SKM-1 (cell line): Measurements from ENCODE around the gene PTGES.

ENCODE experiments used
- DNase-seq: peaks from one replicate; lab custom pipeline; 2025; ENCODE audit not compliant: unreplicated experiment; lab: John Stamatoyannopoulos, UW

Gene PTGES

DNA sequence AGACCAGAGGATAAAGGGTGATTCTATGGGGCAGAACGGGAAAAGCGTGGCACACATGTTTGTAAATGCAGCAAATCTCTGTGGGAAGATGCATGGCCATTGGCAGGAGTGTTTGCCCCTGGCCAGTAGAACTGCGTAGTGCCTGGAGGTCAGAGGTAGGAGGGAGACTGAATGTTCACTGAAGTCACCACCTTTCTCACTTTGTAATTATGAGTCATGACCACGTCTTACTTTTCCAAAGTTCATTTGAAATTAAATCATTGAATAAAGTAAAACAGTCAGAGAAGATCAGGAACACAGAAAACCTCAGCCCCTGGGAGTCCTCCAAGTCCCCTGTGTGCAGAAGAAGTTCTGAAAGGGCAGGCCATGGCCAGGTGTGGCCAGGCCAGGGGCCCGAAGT, 4.6 kb downstream of the PTGES start:
- DNase-seq: no peak

DNA sequence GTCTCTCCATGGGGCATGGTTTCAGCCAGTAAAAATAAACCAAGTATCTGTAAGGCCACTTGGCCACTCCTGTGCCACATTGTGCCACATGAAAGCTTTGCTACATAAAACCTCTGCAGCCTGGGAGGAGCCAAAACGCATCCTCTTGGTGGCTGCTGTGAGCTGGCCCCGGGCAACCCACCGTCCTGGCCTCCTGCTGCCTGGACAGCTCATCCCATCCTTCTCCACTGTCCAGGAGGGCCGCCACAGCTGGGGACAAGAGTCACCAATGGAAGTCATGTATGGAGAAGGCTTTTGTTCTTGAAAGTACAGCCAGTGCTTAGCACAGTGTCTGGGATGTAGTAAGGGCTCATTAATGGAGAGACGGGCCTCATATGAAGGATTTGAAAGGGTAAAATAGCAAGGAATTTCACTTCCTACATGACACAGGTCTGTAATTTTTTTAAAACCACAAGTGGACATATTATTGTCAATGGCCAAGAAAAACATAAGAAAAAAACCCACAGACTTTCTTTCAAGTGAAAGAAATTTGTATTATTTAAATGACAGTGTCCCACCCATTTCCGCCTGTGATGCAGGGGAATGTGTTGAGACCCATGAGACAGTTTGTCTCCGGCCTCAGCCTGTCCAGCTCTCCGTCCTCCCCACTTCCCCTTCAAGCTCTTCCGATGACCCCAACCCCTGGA, 6.6 kb downstream of the PTGES start:
- DNase-seq: no peak

DNA sequence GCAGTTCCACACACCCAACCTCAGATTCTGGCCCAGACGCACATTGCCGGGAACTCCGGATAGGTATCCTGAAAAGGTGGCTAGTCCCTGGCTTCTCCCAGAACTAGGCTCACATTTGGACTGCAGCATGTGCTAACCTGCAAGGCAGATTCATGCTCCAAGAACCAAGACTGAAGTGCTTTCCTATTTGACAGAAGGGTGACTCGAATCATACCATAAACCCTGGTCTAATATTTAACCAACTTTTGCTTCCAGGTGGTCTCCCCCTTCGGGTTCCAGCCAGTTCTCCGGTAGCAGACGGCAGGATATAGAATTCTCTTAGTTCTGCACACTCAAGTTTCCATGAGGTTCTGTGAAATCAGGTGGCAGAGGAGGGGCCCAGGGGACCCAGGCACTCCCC, 7.6 kb downstream of the PTGES start:
- no peak for DNase-seq

DNA sequence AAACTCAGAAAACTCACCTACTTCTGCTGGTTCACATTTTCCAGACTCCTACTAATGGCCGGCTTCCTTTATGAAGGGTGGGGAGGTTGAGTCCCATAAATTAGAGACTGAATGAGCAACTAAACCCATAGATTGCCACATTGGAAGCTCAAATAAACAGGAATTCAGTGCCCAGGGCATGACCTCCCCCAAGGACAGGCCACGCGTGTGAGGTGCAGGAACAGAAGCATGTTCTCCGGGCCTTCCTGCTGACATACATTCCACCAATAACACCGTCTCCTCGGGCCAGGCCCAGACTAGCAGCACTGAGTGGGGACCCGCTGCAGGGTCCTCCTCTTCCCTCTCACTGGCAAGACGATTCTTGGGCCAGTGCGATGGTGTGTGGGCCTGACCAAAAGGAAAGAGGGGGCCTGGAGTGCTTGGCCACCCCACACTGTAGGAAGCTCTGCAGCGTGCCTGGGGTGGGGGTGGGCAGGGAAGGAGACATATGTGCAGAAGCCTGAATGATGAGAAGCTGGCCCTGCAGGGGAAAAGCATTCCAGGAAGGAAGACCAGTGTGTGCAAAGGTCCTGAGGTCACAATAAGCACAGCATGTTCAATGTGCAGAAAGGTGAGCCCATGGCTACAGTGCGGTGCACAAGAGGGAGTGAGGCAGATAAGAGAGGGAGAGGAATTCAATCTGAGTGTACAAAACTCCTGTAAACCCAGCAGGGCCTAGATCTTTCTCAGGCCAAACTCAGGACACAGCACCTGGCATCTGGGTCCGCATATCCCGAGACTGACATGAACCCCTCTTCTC, 12.0 kb downstream of the PTGES start:
- no peak for DNase-seq

DNA sequence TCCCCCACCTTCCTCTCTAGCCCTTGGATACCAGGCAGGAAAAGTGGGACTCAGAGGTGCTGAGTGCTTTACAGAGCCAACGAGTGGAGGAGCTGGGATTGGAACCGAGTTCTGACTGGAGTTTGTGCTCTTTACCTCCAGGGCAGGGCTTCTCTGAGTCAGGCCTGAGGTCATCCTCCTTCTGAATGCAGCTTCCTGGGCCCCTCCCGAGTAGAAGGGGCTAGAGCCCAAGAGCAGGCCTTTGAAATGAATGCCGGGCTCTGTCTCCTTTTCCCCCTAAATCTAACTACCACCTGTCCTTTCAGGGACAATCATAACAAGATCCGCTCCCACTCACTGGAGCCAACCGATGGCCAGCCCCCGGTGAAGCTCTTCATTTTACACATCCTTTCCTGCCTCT, 12.7 kb downstream of the PTGES start:
- no peak for DNase-seq

DNA sequence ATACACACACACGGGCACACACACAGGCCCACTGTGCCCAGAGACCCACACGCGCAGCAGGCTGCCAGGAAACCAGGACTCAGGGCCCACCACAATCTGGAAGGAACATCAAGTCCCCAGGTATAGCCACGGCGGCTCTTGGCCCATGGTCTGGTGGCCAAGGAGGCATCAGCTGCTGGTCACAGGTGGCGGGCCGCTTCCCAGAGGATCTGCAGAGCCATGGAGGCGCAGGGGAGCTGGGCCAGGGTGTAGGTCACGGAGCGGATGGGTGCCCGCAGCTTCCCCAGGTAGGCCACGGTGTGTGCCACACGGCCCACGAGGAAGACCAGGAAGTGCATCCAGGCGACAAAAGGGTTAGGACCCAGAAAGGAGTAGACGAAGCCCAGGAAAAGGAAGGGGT, 13.4 kb downstream of the PTGES start:
- no peak for DNase-seq

DNA sequence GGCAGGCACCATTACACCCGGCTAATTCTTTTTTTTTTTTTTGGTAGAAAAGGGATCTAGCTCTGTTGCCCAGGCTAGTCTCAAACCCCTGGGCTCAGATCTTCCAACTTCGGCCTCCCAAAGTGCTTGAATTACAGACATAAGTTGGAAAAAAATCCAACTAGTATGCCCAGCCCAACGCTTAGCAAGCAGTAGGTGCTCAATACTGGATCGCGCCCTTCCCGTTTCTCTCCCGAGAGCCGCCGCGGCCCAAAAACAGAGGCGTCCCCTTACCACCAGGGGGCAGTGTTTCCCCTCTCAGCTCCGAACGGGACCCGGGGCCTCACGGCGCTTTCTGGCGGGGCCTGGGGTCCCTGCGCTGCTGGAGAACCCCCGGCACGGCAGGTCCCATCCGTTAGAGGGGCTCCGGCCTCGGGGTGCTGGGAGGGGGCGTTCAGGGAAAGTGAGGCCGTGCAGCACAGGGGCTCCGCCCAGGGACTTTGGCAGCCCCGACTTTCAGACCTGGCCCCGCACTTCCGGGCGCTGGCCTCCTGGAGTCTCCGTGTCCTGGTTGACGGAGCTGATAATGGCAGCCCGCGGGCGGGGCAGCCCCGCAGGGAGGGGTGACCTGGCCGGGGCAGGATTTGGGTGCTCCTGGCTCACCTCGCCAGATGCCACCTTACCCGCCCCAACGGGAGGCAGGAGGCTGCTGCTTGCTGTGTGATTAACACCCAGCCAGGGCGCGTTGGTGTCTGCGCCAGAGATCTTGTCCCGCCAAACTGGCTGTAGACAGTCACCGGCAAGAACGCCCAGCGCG, 15.2 kb downstream of the PTGES start:
- peak; percentile 74 for DNase-seq

DNA sequence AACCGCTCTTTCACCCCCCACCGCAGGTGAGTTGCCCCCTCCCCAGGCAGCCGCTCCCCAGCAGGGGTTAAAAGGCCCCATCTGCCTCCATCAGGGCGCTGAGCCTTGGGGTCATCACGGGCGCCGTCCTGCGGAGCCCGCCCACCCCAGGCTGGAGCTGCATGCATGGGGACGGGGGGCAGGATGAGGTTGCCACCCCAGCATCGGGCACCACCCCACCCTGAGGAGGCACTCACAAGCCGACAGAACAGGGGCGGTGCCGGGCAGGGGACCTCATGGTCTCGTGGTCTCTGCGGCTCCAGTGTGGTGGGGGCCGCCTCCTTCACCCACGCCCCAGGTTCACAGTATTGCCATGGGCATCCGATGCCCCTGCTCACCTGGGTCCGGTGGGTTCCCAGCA, 16.5 kb downstream of the PTGES start:
- DNase-seq: no peak

DNA sequence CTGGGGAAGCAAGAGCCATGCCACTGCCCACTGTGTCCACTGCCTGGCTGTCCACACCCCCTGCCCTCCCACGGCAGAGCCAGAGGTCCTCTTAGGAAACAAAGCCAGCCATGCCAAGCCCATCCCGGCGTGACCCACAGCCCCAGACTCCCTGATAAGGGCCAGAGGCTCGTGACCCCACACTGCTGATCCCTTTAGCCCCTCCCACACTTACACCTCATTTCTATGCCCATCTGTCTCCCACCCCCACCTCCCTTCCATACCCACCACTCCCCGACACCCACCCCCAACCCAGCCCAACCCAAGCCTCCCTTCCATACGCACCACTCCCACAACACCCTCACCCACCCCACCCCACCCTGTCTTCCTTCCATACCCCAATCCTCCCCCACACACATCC, 17.3 kb downstream of the PTGES start:
- no peak for DNase-seq

DNA sequence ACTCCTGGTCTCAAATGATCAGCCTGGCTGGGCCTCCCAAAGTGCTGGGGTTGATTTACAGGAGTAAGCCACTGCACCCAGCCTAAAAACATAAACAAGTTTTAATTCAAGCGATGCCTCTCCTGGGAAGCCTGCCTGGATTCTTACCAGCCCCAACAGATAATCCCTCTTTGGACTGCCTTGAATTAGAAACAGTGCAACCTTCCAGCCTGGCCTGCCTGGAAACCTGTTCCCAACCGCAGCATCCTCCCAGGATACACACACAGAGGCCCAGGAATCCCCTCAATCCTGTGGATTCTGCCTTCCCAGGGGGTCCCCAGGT, 19.2 kb downstream of the PTGES start:
- DNase-seq: no peak

DNA sequence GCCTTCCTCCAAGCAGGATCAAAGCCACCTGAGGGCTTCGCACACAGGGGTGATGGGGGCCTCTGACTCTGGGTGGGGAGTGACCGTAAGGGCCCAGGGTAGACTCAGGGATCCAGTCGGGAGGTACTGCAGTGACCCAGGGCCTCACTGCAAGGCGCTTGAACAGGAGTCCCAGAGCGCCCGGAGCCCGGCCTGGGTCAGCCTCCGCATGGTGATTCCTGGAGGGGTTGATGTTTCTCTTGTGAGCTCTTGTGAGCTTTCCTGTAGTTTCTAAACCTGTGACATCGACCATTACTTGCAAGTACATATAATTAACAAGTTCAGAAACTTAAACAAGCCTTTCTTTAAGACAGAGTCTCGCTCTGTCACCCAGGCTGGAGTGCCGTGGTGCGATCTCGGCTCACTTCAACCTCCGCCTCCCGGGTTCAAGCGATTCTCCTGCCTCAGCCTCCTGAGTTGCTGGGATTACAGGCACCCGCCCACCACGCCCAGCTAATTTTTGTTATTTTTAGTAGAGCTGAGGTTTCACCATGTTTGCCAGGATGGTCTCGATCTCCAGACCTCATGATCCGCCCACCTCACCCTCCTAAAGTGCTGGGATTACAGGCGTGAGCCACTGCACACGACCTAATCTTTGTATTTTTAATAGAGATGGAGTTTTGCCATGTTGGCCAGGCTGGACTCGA, 19.8 kb downstream of the PTGES start:
- DNase-seq: no peak

DNA sequence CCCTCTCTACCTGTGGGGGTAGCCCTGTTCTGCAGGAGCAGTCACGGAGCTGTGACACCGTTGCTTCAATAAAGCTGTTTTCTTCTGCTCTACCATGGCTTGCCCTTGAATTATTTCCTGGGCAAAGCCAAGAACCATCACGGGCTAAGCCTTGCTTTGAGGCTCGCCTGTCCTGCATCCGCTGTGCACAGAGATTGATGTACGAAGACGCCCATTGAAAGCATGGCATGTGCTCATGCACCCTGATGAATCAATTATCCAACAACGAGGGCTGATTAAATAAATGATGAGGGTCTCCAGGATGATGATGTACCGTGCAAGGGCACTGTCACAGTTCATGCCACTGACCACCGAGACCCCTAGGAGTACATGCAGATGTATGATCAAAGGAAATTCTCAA, 20.7 kb downstream of the PTGES start:
- DNase-seq: no peak

DNA sequence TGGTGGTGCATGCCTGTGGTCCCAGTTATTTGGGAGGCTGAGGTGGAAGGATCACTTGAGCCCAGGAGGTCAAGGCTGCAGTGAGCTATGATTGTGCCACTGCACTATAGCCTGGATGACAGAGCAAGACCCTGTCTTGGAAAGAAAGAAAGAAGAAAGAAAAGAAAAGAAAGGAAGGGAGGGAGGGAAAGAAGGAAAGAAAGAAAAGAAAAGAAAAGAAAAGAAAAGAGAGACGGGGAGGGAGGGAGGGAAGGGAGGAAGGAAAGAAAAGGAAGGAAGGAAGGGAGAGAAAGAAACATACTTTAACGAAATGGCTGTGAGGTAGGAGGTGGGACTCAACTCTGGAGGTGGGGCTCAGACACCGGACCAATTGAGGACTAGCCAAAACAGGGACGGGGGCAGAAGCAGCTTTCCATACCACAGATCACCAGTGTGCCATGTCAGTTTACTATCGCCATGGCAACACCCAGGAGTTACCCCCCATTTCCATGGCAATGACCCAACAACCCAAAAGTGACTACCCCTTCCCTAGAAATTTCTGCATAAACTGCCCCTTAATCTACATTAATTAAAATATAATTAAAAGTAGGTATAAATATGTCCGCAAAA, 21.3 kb downstream of the PTGES start:
- no peak for DNase-seq

DNA sequence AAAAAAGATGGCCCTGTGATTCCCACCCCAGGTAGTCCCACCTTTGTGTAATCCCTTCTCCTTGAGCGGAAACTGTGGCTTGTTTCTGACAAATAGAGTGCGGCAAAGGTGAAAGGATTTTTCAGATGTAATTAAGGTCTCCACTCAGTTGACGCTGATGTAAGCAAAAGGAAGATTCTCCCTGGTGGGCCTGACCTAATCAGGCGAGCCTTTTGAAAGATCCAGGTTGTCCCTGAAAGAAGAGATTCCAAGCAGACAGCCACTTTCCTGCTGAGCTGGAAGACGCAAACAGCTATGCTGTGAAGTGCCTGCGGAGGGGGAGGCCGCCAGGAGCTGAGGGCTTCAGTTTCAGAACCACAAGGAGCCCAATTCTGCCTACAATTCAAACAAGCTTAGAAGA, 24.1 kb downstream of the PTGES start:
- no peak for DNase-seq

DNA sequence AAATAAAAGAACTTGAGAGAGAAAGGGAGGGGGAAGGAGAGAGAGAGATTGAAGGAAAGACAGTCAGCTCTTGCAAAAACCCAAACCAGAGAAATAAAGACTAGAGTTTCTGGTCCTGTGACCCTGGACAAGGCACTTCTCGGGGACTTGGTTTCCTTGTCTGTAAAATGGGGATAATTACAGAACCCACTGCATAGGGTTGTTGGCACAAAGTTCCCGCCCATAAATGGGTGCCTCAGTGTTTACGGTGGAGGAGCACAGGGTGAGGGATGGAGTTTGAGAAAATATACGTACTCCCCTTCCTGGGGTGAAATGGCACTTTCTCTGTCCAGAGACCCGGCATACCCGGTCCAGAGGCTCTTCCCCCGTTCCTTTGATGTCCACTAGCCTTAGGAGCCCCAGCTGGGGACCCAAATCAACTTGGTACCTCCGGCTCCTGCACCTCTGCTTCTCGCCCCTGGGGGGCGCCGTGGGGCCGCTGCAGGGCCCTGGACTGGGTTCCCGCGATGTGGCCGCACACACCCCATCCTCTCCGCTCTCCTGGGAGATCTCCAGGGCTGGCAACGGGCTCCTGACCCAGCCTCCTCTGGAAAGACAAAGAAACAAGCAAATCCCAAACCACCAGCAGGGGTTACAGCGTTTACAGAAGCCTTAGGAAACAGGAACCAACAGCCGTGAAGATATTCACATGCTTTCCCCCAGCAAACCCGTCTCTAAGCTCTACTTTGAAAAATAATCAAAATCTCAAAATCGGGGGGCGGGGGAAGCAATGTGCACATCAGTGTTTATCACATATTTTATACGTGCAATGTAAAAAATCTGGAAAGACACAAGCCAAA, 26.3 kb downstream of the PTGES start:
- no peak for DNase-seq

DNA sequence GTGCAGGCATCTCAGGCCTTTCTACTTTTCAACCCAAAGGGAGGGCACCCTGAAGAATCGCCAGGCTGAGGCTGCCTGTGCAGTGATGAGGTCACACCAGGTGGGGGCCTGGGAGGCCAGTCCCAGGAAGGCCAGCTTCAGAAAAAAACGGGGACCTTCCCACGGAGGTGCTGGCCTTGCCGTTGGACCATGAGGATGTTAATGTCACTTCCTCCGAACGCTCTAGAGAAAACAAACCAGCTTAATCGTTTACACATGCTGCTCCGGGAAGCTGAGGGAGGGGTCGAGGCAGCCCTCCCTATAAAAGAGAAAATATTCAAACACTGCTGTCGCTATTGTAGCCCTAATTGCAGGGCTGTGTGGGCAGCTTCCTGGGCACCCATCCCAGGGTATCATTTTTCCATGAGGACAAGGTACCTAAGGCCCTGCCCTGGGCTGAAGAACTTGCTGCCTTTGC, 27.0 kb downstream of the PTGES start:
- no peak for DNase-seq

DNA sequence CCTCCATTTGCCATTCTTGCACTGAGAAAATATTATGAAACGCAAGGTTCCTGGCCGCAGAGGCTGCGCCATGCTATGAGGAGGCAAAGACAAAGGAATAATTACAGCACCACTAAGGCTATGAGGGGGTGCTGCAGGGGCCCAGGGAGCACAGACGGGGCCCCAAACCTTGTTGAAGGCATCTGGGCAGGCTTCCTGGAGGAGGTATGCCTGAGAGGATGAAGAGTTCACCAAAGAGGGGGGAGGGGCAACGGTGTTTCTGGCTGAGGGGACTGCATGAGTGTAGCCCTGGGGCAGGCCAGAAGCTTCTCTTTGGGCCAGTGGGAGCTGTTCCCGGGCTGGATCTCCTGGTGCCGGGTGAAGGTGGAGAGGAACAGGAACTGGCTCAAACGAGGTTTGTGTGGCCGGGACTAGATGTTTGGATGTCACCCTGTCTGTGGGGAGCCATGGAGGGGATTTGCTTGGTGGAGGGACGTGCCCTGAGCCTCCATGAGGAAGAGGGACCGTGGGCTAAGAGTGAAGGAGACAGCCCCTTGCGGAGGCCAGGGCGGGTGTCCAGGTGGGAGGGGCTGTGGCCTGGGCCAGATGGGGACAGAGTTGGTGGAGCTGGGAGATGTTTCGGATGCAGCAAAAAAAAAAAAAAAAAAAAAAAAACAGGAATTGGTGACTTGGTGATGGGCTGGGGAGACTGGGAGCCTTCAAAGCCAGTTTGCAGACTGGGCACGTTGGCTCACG, 28.2 kb downstream of the PTGES start:
- no peak for DNase-seq

DNA sequence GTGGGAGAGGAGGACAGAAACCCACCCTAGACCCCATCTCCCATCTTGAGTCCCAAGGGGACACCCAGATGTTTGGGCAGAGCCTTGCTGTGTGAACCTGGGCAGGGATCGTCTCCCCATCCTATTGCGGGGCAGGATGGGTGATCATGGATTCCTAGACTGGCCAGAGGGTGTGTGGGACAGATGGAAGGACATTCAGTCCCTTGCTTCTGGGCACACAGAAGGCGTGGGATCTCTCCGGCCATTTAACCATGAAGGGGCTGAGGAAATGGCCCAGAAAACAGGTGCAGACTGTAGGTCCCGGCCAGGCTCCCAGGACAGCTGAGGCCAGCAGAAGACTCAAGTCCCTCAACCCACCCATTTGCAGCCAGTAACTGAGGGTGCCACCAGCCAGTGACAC, 29.9 kb downstream of the PTGES start:
- DNase-seq: no peak

DNA sequence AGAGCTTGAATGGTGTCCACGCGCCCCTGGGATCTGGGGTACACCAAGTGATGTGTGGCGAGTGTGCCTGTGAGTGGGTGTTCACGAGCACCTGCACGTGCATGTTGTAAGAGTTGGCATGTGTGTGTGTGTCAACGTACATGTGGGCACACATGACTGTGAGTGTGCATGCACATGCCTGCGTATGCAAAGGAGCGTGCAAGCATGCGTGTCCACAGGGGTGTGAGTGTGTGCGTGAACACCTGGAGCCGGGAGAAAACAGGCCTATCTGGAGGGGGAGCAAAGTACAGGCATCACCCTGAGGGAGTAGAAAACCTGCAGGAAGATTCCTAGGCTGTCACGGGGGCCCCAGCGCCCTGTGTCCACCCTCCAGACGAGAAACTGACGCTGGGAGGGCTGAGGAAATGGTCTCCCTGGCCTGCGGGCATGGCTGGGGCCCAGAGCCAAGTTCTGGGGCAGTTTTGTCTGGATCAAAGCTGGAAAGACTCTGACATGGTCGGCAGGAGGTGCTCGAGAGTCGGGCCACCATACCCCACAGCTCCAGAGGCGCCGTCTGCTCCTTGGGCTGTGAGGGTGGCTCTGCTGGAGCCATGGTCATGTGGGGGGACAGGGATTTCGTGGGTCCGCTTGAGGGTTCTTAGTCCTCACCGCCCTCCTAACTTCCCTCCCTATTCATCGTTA, 31.8 kb downstream of the PTGES start:
- no peak for DNase-seq
